GM18861 (cell line): ENCODE measurements around the gene CEP290.
"Not testable (repeated sequence)": the region's sequence is repeated elsewhere in the genome, so short reads cannot be mapped to it uniquely, and the experiment has no call there.

Experiments
- ATAC-seq: cut with Tn5 transposase; IDR thresholded peaks from one replicate; pipeline ENCODE4 v1.9.1; 2021; ENCODE audit not compliant: unreplicated experiment

CEP290 gene

GRCh38 chr12:88044035-88044434 is 97.9 kb downstream of the CEP290 start:
- ATAC-seq: no peak

GRCh38 chr12:88037770-88038169 is 104.1 kb downstream of the CEP290 start:
- no peak for ATAC-seq

DNA sequence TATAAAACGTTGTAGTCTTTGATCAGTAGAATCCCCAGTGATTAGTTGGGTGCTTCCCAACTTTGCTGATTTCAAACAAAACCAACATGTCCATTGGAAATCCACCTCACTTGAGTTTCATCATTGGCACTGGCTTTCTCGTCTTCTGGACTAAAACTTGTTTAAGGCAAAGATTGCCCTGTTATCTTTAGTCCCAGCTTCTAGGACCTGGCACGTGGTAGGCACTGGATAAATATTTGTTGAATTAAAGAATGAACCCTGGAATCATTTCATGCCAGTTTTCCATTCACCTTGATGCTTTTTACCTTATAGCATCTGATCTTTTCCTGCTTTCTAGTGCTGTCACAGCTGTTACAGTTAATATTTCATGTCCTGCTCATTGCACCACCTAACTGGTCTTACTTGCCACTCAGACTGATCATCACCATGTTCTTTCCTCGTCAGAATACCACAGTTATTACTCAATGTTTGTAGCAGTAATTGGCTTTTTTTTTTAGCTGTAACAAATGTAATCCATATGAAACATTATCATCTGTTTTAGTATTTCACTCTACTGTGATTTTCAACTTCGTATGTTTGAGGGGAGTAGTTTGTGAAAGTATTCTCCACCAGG is 105.4 kb downstream of the CEP290 start:
- no peak for ATAC-seq

GRCh38 chr12:88035907-88036289 is 106.0 kb downstream of the CEP290 start:
- ATAC-seq: peak; percentile 10

DNA sequence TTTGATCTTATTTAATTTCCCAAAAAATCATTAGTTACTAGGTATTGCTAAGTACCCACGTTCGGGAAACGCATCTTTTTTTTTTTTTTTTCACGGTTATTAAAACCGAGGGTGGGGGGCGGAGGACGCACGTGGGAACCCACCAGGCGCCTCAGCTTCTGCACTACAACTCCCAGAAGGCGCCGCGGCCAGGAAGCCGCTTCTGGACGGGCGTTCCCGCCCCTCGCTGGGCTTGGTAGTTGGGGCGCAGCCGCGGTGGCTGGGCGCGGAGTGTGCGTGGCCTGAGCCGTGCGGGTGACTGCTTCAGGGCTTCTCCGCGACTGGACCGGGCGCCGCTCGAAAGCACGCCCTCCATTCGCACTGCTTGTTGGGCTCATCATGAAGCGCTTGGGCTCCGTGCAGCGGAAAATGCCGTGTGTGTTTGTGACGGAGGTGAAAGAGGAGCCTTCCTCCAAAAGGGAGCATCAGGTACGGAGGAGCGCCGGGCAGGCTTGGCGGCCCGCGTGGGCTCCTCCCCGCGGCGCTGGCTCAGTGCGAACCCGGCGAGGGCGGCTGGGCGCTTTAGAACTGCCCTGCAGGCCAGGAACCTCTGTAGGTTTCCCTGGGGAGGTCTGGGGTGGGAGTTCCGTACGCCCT is 106.5 kb downstream of the CEP290 start:
- ATAC-seq: peak; percentile 99

- not testable (repeated sequence) for ATAC-seq
Measured at GRCh38 chr12:88031161-88031560, 110.7 kb downstream of the CEP290 start.

DNA sequence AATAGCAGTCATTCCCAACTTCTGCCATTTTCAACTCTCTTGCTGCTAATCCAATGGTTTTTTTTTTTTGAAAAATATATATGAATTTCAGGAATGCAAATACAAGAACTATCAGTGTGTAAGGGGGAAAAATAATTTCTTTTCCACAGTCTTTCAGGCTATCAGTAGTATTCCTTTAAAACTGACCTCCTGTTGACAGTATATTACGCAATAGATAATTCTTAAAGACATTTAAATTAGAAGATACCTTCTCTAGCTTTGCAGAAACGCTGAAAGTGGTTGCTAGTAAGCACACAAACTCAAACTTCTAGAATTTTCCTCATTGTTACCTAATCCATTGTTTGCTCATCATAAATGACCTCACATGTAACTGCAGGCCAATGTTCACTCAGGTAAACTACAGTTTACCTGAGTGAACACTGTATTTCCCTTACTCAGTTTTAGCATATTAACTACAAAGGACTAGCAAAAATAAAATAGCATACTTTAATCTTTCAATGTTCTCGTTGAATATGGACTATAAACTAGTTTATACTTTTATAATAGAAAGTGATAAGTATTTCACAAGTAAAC is 112.7 kb downstream of the CEP290 start, which contains the start of gene C12orf50:
Gene C12orf50 (minus strand): TSS at position 309 of the 573 bp plus-strand sequence. CDS start 2,439 bp downstream, outside the sequence.
- ATAC-seq: no peak

DNA sequence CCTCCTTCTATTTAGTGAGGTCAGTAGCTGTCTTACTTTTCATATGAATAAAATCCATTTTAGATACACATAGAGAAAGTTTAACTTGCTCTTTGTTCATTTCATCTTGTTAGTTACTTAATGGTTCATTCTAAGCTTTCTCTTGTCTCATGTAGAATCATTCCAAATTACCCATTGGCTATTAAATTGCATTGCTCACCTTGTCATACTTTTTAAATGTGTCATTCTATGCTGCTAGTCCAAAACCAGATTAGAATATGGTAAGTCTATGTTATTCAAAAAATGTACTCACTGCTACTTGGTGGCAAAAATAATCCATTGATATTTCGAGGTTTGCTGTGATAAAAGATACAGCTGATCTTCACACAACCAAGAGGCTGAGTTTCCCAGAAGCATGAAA is 115.7 kb downstream of the CEP290 start:
- no peak for ATAC-seq

DNA sequence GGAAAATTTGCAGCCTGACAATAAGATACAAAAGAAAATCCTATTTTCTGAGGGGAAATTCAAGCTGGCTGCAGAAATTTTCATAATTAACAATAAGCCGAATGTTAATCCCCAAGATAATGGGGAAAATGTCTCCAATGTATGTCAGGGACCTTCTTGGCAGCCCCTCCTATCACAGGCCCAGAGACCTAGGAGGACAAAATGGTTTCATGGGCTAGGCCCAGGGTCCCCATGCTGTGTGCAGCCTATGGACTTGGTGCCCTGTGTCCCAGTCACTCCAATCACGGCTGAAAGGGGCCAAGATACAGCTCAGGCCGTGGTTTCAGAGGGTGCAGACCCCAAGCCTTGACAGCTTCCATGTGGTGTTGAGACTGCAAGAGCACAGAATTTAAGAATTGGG is 123.9 kb downstream of the CEP290 start:
- no peak for ATAC-seq

- no peak for ATAC-seq
Measured at GRCh38 chr12:88015825-88016224, 126.1 kb downstream of the CEP290 start.

DNA sequence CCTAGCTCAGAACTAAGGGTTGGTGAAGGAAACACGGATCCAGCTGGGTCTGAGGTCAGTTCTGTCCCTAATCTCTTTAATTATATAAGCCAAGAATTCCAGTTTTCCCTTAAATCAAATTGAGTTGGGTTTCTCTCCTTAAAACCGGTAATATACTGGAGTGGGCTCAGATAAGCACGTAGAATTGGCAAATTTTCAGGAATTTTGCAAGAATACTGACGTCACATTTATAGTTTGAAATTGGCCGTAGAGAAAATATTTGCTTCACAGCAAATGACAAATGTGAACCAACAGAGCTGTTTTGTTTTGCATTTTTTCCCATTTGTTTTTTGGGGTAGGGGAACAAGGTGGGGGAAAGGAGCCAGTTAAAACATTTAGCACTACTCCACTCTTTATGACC is 130.1 kb downstream of the CEP290 start:
- ATAC-seq: no peak

GRCh38 chr12:88006351-88006750 is 135.5 kb downstream of the CEP290 start:
- ATAC-seq: no peak

DNA sequence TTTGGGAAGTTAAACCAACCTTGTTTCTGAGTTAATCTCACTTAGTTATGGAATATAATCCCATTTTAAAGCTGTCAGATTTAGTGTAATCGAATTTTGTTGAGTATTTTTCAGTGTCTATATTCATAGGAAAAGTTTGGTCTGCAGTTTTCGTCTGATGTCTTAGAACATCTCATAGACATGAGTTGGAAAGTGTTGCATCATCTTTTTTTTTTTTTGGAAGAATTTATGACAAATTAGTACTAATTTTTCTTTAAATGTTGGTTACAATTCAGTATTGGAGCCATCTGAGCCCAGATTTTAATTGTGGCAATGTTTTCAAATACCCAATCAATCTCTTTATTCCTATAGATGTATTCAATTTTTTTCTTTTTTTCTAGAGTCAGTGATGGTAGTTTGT is 140.6 kb downstream of the CEP290 start:
- no peak for ATAC-seq
